ENCODE measurements around the gene ZFPM1.

The ZFPM1 gene

GRCh38 chr16:88568710-88569613 is 115.9 kb downstream of the ZFPM1 start:
- no peak for DNase-seq (ENCODE audit: low spot score)

- DNase-seq (ENCODE audit: low spot score), result peak; percentile 59
Measured at GRCh38 chr16:88569614-88569984, 116.5 kb downstream of the ZFPM1 start.

GRCh38 chr16:88569985-88570690 is 117.1 kb downstream of the ZFPM1 start, which contains the start of gene ZC3H18:
Gene ZC3H18 (plus strand): TSS chr16:88570403. CDS start chr16:88577124, 6,721 bp downstream.
- DNase-seq (ENCODE audit: low spot score), result peak; percentile 95

- peak; percentile 53 for DNase-seq (ENCODE audit: low spot score)
Measured at GRCh38 chr16:88570691-88571092, 117.6 kb downstream of the ZFPM1 start.

GRCh38 chr16:88575251-88575650 is 122.2 kb downstream of the ZFPM1 start:
- no peak for DNase-seq (ENCODE audit: low spot score)

GRCh38 chr16:88576307-88576706 is 123.2 kb downstream of the ZFPM1 start:
- no peak for DNase-seq (ENCODE audit: low spot score)

GRCh38 chr16:88577166-88577565 is 124.1 kb downstream of the ZFPM1 start:
- no peak for DNase-seq (ENCODE audit: low spot score)

- DNase-seq (ENCODE audit: low spot score), result no peak
Measured at GRCh38 chr16:88578446-88579313, 125.6 kb downstream of the ZFPM1 start.

- no peak for DNase-seq (ENCODE audit: low spot score)
Measured at GRCh38 chr16:88580371-88580770, 127.3 kb downstream of the ZFPM1 start.

- DNase-seq (ENCODE audit: low spot score), result no peak
Measured at GRCh38 chr16:88581033-88581432, 128.0 kb downstream of the ZFPM1 start.

GRCh38 chr16:88582912-88583575 is 130.0 kb downstream of the ZFPM1 start:
- no peak for DNase-seq (ENCODE audit: low spot score)

GRCh38 chr16:88584676-88585075 is 131.6 kb downstream of the ZFPM1 start:
- DNase-seq (ENCODE audit: low spot score), result no peak

- DNase-seq (ENCODE audit: low spot score), result no peak
Measured at GRCh38 chr16:88585269-88585668, 132.2 kb downstream of the ZFPM1 start.

- DNase-seq (ENCODE audit: low spot score), result no peak
Measured at GRCh38 chr16:88585927-88586581, 133.0 kb downstream of the ZFPM1 start.
